HEK293 (cell line): ENCODE results near the gene MAEA.

Source experiments
- CTCF ChIA-PET: fragments of 350-600 bp; formaldehyde crosslinking; extraction: SDS; loops from one replicate; lab custom pipeline; 2021; ENCODE audit warnings: antibody characterized with exemption; lab: Yijun Ruan, JAX
- POLR2A ChIA-PET: fragments of 300-600 bp; formaldehyde crosslinking; extraction: SDS; loops from one replicate; lab custom pipeline; 2020; ENCODE audit warnings: antibody characterized with exemption, inconsistent platforms; lab: Yijun Ruan, JAX
- H3K27ac ChIP-seq: fragments of 200-500 bp; sonication (Bioruptor generic); 2 replicates; pipeline ENCODE4 v1.5.1; 2014; ENCODE audit warnings: low read depth, low read length, control low read depth, inconsistent platforms; ENCODE audit errors: extremely low read depth
- H3K36me3 ChIP-seq, 2 experiments: fragments of 200-500 bp in 1 of 2; sonication (Bioruptor generic) in 1 of 2; 1 replicate in 1 of 2; 2 replicates in 1 of 2; pipeline ENCODE4 v1.5.1; 2014 to 2017; ENCODE audit warnings: inconsistent platforms in 2 of 2, low read length in 2 of 2; ENCODE audit not compliant: control insufficient read depth in 2 of 2, insufficient read depth in 1 of 2
- H3K4me1 ChIP-seq: fragments of 200-500 bp; sonication (Bioruptor generic); 2 replicates; pipeline ENCODE4 v1.5.1; 2014; ENCODE audit warnings: mild to moderate bottlenecking, low read length, inconsistent platforms; ENCODE audit not compliant: control insufficient read depth, insufficient read depth
- H3K4me3 ChIP-seq: 2 replicates; pipeline ENCODE4 v1.5.1; 2011; ENCODE audit warnings: low read depth, mild to moderate bottlenecking, control low read depth, low read length, moderate library complexity
- H3K9me3 ChIP-seq: fragments of 200-500 bp; sonication (Bioruptor generic); 2 replicates; pipeline ENCODE4 v1.5.1; 2014; ENCODE audit warnings: low read depth, low read length, inconsistent platforms; ENCODE audit not compliant: control insufficient read depth, insufficient read depth
- HOXD13 ChIP-seq: sonication (generic); formaldehyde crosslinking; IDR thresholded peaks from 2 replicates; pipeline ENCODE4 v1.8.0; 2022; ENCODE audit warnings: missing genetic modification reagents, borderline replicate concordance
- KLF10 ChIP-seq: fragments of 450-650 bp; IDR thresholded peaks from 2 replicates; pipeline ENCODE4 v1.5.1; 2018; ENCODE audit warnings: missing biosample characterization, mild to moderate bottlenecking, missing genetic modification characterization
- KLF7 ChIP-seq: fragments of 450-650 bp; formaldehyde crosslinking; IDR thresholded peaks from 2 replicates; pipeline ENCODE4 v1.5.1; 2016; ENCODE audit warnings: missing biosample characterization, missing genetic modification characterization, borderline replicate concordance
- OVOL3 ChIP-seq: fragments of 450-650 bp; formaldehyde crosslinking; IDR thresholded peaks from 2 replicates; pipeline ENCODE4 v1.5.1; 2016; ENCODE audit warnings: missing biosample characterization, missing genetic modification characterization
- REPIN1 ChIP-seq: fragments of 450-650 bp; formaldehyde crosslinking; IDR thresholded peaks from 2 replicates; pipeline ENCODE4 v1.5.1; 2017; ENCODE audit warnings: missing biosample characterization, missing genetic modification characterization, low read depth
- TCF7L2 ChIP-seq: IDR thresholded peaks from 2 replicates; pipeline ENCODE4 v1.6.1; 2011; ENCODE audit warnings: low read depth, mild to moderate bottlenecking, inconsistent platforms, low read length, moderate library complexity, borderline replicate concordance
- ZIC2 ChIP-seq: fragments of 450-650 bp; formaldehyde crosslinking; IDR thresholded peaks from 2 replicates; pipeline ENCODE4 v1.5.1; 2016; ENCODE audit warnings: missing biosample characterization, missing genetic modification characterization
- ZNF211 ChIP-seq: fragments of 450-650 bp; formaldehyde crosslinking; IDR thresholded peaks from 2 replicates; pipeline ENCODE4 v1.5.1; 2016; ENCODE audit warnings: low read depth, missing biosample characterization, missing genetic modification characterization
- ZNF274 ChIP-seq, 2 experiments: fragments of 200-500 bp in 1 of 2; fragments of 450-650 bp in 1 of 2; sonication (Bioruptor generic) in 1 of 2; formaldehyde crosslinking in 1 of 2; IDR thresholded peaks; 2 replicates each; pipeline versions ENCODE4 v1.5.1 to v1.6.1; 2014 to 2016; ENCODE audit warnings: borderline replicate concordance in 1 of 2, inconsistent platforms in 1 of 2, low read length in 1 of 2, missing biosample characterization in 1 of 2, missing genetic modification characterization in 1 of 2
- ZNF624 ChIP-seq: fragments of 450-650 bp; formaldehyde crosslinking; IDR thresholded peaks from 2 replicates; pipeline ENCODE4 v1.5.1; 2017; ENCODE audit warnings: missing biosample characterization, missing genetic modification characterization
- TF ChIP-seq, protein P1 (sequence below): fragments of 450-650 bp; formaldehyde crosslinking; conservative IDR thresholded peaks from 2 replicates; pipeline ENCODE4 v1.5.1; 2016; ENCODE audit warnings: low read depth, missing biosample characterization, missing genetic modification characterization
- TF ChIP-seq, protein P2 (sequence below): IDR thresholded peaks from 2 replicates; pipeline ENCODE4 v1.6.1; 2011; ENCODE audit warnings: mild to moderate bottlenecking, low read depth, low read length, borderline replicate concordance

The MAEA gene

DNA sequence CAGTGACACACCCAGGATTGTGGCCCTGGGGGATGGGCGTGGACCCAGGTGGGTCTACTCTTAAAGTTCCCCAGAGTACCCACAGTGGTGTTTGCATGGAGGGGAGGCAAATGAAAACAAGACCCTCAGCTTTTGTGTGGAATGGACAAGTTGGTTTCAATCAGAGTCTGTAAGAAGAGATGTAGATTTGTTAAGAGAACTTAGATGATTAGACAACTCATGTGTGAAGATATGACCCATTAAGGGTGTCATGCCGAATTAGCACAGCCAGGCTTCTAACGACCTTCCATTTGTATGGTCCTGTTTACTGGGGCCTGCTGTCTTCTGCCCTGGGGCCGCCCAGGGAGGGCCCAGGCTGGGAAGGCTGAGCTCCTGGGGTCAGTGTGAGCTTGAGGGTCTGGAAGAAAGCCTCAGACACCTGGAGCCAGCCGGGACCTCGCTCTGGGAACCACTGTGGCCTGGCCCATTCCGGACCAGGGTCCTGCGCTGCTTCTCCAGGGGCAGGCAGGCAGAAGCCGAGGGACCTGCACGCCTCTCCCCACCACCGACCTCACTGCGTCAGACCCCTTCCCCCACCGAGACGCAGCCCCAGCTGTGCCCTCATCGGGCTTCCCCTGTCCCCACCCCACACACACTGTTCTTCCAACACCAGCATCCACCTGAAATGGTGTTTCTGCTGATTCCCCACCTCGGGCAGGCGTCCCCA is 77.7 kb downstream of the MAEA start:
- Histone ChIP-seq H3K9me3 (no peaks in the 10 kb centered on the region), H3K4me3 (no peak overlapping the region), H3K27ac (no peak overlapping the region), H3K36me3 (peaks cover 0 to 51% of the 10 kb centered on the region in 2 experiments; a peak in 1 of 3 replicates), H3K4me1 (no peaks in the 10 kb centered on the region)
- ChIA-PET CTCF (no interaction called here), POLR2A (no interaction called here)
- TF ChIP-seq ZNF624 (no peak), KLF10 (no peak)

DNA sequence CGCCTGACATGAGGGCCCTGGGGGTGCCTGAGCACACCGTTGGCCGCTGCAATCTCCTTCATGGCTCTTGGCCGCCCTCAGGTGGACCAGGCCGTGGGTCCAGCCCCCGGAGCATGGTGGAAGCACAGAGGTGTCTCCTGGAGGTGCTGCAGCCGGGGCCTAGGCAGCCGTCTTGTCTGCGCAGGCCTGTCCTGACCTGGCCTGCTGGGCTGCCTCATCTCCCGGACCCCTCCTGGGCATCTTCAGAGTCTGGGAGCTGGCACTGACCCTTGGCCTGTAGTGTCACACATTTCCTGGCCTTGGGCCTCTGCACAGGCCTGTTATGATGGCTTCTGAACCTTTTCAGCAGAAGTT is 78.2 kb downstream of the MAEA start:
- TF ChIP-seq, protein P1, sequence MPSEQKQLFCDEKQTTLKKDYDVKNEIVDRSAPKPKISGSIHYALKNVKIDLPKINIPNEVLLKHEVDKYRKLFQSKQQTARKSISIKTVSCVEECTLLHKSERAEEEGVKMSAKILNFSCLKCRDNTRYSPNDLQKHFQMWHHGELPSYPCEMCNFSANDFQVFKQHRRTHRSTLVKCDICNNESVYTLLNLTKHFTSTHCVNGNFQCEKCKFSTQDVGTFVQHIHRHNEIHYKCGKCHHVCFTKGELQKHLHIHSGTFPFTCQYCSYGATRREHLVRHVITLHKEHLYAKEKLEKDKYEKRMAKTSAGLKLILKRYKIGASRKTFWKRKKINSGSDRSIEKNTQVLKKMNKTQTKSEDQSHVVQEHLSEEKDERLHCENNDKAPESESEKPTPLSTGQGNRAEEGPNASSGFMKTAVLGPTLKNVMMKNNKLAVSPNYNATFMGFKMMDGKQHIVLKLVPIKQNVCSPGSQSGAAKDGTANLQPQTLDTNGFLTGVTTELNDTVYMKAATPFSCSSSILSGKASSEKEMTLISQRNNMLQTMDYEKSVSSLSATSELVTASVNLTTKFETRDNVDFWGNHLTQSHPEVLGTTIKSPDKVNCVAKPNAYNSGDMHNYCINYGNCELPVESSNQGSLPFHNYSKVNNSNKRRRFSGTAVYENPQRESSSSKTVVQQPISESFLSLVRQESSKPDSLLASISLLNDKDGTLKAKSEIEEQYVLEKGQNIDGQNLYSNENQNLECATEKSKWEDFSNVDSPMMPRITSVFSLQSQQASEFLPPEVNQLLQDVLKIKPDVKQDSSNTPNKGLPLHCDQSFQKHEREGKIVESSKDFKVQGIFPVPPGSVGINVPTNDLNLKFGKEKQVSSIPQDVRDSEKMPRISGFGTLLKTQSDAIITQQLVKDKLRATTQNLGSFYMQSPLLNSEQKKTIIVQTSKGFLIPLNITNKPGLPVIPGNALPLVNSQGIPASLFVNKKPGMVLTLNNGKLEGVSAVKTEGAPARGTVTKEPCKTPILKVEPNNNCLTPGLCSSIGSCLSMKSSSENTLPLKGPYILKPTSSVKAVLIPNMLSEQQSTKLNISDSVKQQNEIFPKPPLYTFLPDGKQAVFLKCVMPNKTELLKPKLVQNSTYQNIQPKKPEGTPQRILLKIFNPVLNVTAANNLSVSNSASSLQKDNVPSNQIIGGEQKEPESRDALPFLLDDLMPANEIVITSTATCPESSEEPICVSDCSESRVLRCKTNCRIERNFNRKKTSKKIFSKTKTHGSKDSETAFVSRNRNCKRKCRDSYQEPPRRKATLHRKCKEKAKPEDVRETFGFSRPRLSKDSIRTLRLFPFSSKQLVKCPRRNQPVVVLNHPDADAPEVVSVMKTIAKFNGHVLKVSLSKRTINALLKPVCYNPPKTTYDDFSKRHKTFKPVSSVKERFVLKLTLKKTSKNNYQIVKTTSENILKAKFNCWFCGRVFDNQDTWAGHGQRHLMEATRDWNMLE (tag by site-specific recombination), result no peak
- TF ChIP-seq OVOL3 (tag by site-specific recombination) (no peak), KLF7 (tag by site-specific recombination) (no peak), HOXD13 (CRISPR knock-in tag) (no peak)
- H3K4me1 ChIP-seq, result no peaks in the 10 kb centered on the region
- no peak overlapping the region for H3K4me3 ChIP-seq
- no peaks in the 10 kb centered on the region for H3K9me3 ChIP-seq
- H3K36me3 ChIP-seq, result peaks cover 0 to 50% of the 10 kb centered on the region in 2 experiments; a peak in 1 of 3 replicates
- CTCF ChIA-PET, result no interaction called here
- POLR2A ChIA-PET, result no interaction called here
- H3K27ac ChIP-seq, result no peak overlapping the region

DNA sequence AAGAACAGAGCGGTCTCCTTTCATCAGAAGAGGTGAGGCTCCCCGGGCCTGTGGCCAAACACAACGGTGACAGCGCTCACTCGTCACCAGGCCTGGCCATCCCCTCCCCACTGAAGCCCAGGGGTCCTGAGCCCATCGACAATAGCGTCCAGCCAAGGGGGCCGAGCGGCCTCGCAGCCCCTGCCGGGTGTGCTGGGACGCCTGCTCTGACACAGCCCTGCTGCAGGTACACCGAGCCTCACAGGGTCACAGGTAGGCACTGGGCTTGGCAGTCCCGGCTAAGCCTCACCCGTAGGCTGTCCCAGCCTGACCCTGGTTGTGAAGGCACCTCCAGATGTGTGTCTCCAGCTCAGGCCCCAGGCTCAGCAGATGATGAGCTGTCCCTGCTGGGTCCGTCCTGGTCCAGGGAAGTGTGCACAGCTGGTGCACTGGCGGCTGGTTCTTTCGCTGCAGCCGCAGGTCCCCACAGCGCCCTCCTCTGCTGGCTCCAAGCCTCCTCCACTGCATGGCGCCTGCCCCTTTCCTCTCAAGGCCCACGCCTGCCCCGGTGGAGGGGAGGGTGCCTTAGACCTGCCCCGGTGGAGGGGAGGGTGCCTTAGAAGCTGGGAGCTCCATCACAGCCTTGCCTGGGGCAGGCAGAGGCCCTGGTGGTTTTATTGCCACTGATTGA is 78.9 kb downstream of the MAEA start:
- ChIA-PET POLR2A (no interaction called here), CTCF (no interaction called here)
- no peak overlapping the region for H3K4me3 ChIP-seq
- H3K4me1 ChIP-seq, result no peaks in the 10 kb centered on the region
- H3K27ac ChIP-seq, result no peak overlapping the region
- TF ChIP-seq REPIN1 (tag by site-specific recombination), result no peak
- TF ChIP-seq ZIC2 (tag by site-specific recombination), result peak; percentile 24; the same call in 1 of the 2 replicates
- H3K36me3 ChIP-seq, result peaks cover 0 to 51% of the 10 kb centered on the region in 2 experiments; a peak in 1 of 3 replicates
- H3K9me3 ChIP-seq, result no peaks in the 10 kb centered on the region

DNA sequence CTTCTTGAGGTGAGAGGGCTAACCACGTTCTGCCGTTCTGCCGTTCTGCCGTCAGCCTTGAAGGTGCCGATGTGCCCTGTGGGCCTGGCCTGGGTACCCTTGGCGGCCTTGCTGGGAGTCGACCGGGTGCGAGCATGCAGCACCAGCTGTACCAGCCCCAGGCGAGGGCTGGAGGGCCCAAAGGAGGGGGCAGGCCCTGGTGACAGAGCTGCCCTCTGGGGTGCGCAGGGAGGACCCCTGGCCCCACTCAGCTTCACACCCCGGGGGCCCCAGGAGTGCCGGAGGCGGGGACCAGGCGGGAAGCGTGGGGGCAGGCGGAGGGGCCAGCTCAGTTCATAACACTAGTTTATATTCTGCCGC is 79.4 kb downstream of the MAEA start:
- Histone ChIP-seq H3K4me1 (no peaks in the 10 kb centered on the region), H3K27ac (no peak overlapping the region), H3K9me3 (no peaks in the 10 kb centered on the region), H3K4me3 (no peak overlapping the region), H3K36me3 (peaks cover 0 to 55% of the 10 kb centered on the region in 2 experiments; a peak in 1 of 3 replicates)
- ChIA-PET POLR2A (no interaction called here), CTCF (no interaction called here)
- TF ChIP-seq TCF7L2 (no peak), ZNF624 (no peak), ZNF274 (IDR thresholded peaks at IDR 0.05; ENCODE audit: low read length) (no peak), ZNF274 (tag by site-specific recombination; IDR thresholded peaks at IDR 0.05; ENCODE audit: borderline replicate concordance) (no peak), ZIC2 (tag by site-specific recombination) (0 out of 2 replicates have a peak, but pooled peaks have one; percentile 5), ZNF211 (no peak)
- TF ChIP-seq, protein P2, sequence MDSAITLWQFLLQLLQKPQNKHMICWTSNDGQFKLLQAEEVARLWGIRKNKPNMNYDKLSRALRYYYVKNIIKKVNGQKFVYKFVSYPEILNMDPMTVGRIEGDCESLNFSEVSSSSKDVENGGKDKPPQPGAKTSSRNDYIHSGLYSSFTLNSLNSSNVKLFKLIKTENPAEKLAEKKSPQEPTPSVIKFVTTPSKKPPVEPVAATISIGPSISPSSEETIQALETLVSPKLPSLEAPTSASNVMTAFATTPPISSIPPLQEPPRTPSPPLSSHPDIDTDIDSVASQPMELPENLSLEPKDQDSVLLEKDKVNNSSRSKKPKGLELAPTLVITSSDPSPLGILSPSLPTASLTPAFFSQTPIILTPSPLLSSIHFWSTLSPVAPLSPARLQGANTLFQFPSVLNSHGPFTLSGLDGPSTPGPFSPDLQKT, result no peak
